Measurements from ENCODE around the gene SEMA3A.

Gene SEMA3A

GRCh38 chr7:83996879-83997278, 197.7 kb downstream of the SEMA3A start:
- DNase-seq = no peak

- DNase-seq = no peak
Observed at GRCh38 chr7:83987764-83988163, 206.8 kb downstream of the SEMA3A start.

GRCh38 chr7:83985821-83986220, 208.8 kb downstream of the SEMA3A start:
- DNase-seq = no peak

- DNase-seq = no peak
Observed at GRCh38 chr7:83984591-83984990, 210.0 kb downstream of the SEMA3A start.

DNA sequence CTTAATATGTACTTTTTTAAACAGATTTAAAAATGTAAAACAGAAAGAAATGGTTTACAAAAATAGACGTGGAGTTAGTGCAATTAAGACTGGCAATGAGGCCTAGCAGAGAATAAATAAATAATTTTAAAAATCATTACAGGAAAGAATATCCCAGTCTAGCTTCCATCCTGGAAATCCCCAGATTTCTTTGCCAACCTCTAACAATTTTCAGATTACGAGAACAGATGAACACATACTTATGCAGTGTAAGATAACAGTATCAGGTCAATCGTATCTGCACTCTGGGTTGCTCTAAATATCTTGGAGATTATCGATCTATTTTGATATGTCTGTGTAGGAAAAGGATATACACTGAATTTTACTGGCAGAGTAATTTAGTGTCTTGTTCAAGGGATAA, 210.5 kb downstream of the SEMA3A start:
- no peak for DNase-seq

DNA sequence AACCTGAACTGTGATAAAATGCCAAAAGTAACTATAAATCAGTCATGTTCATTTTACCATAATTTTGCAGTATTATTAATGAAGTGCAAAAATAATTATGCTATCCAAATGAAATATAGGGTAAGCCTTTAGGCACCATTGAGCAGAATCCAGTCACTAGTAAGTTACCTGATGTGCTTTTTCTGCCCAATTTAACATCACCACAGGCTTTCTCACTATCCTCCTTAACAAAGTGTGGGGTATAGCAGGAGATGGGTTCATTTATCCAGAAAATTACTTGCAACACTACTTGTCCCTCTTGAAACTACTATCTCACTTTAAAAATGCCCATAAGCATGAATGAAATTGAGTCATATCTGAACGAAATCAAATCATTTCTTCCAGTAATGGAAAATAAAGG, 211.0 kb downstream of the SEMA3A start:
- no peak for DNase-seq

GRCh38 chr7:83976302-83976701, 218.3 kb downstream of the SEMA3A start:
- DNase-seq = no peak

DNA sequence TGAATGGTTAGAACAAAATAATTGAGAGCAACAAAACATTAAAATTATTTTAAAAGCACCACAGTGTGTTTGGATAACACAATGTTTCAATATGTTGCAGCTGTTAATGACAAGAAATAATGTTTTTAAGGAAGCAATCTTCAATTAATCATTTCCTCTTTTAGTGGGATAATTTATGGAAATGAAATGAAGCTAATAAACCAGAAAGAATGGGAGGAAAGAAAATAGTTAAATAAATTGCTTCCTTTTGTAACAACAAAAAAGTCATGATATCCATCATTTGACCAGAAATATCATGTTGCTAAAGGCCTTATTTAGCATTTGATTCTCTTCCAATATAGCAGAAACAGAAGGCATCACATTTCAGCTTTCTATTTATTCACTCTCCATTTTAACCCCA, 224.5 kb downstream of the SEMA3A start:
- DNase-seq = no peak

DNA sequence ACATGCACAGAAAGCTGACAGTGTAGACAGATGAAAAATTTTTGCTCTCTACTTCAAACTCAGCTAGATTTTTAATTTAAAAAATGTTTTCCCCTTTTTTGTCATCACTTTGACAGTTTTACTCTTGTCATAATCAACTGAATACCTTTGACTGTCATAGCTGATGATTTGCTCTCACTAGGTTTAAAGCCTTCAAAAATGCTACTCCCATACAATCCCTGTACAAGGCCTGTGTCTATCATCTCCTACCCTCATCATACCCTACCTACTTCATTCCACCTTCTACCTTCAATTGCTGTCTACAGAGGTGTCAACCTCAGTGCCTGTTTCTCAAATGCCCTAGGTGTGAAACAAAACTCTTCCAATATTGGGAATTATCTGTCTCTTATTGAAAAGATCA, 230.3 kb downstream of the SEMA3A start:
- DNase-seq = no peak

GRCh38 chr7:83957333-83957732, 237.3 kb downstream of the SEMA3A start:
- no peak for DNase-seq

DNA sequence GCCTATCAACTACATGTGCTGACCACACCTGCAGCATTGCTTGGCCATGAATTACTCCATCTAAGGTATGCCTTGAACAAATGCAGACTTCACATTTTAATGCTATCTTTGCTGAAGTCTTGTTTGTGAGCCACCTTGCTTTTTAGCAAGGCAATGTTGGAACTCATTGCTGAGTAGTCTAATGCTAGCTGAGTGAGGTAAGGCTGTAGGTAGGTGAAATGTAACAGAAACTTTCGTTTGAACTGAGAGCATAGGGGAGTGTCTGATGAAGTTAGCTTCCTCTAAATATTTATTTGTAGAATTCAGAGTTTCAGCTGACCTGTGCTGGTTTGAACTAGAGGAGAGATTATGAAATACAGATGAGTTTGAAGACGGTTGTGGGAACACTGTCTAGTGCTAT, 238.5 kb downstream of the SEMA3A start:
- DNase-seq = no peak

GRCh38 chr7:83952236-83952635, 242.4 kb downstream of the SEMA3A start:
- no peak for DNase-seq

- DNase-seq = no peak
Observed at GRCh38 chr7:83947260-83947659, 247.3 kb downstream of the SEMA3A start.

DNA sequence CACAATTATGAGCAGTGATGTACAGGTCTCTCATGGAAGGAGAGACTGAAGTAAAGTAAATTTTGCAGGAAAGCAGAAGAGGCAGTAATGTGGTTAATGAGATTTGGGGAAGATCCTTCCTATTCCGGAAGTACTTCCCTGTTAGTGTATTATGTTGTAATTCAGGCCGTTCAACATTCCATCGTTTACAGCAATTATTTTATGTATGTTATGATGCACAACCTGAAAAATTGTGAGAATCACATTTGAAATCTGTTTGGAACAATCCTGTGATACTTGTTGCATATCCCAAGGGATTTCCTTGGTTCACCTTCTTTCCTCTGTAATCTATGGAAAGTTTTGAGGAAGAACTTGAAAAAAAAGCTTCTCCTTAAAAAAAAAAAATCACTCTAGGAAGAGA, 247.8 kb downstream of the SEMA3A start:
- no peak for DNase-seq

GRCh38 chr7:83941300-83941699, 253.3 kb downstream of the SEMA3A start:
- DNase-seq = no peak

- no peak for DNase-seq
Observed at GRCh38 chr7:83937930-83938329, 256.7 kb downstream of the SEMA3A start.

DNA sequence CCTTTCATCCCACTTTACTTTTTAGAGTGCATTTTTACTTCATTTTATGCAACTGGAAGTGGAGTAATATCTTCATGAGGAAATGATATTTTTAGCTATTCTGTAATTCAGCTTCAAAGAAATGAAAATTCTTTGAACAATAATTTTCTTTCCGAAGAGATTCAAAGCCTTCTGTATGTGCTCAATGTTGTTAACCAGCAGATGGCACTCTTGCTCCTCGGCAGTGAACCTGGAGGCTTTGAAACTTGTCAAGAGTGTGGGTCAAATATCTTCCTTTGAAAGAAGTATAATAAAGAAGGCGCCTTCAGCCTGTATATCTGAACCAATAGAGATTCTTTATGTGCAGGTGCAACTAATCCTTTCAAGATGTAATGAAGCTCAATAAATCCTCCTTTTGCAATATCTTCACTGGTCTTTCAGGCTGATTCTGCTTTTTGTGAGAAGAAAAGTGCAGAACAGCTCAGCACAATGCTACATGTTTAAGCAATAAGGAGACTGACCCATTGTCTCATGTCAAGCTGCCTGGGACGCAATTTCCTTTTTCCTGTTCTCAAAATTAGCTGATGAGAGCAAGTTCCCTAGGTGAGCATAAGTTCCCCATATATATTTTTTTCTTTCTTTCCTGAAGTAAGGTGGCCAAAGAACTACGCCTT, 258.4 kb downstream of the SEMA3A start:
- no peak for DNase-seq

DNA sequence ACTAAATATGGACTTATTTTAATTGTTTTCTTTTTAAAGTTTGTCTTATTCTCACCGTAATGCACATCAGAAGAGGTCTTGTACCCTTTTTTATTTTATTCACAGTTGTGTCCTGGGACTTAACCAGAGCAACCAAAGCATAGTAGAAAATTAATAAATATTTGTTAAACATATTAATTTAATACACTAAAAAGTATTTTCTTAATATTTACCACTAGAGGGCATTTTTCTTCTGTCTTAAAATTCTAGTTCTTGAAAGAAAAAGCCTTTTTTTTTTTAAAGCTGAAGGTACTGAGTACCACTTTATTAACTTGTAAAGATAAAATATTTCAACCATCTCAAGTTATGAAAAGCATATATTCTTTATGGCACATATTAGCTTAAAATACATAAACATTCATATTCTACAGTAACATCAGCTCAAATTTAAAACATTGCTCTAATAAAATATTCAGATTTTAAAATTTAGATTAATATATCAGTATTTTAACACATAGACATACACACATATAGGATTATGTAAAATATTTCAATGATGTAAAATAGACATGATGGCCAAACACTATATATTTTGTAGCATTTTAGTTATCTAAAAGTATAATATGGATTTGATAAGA, 260.4 kb downstream of the SEMA3A start:
- no peak for DNase-seq

- no peak for DNase-seq
Observed at GRCh38 chr7:83931968-83932367, 262.6 kb downstream of the SEMA3A start.

GRCh38 chr7:83930262-83930661, 264.3 kb downstream of the SEMA3A start:
- no peak for DNase-seq

GRCh38 chr7:83925860-83926259, 268.7 kb downstream of the SEMA3A start:
- no peak for DNase-seq

DNA sequence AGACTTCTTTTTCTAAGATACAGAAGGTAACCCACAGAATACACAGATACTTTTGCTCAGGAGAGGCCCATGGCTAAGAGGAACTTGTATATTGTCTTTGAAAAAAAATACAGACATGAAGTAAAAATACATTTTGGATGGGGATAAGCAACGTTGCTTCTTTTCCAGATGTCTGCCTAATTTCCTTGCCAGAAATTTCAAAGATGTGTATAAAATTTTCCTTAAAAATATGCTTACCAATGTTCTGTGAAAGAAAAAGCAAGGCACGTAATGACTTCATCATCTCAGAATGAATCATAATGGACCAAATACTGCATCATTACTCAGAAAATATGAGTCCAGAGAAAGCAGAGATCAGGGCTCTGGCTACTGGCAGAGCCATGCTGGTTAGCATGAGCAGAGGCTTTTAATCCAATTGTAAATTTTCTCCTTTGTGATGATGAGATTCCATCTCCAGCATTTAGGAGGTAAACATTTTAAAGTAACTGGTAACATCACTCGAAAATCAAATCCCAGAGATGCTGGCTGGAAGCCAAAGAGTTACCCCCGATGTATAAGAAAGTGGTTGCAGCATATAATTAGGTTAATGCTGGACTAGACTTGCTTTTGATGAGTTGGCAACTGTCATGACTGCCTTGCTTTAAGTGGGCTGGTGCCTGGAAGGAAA, 272.5 kb downstream of the SEMA3A start:
- DNase-seq = no peak

- DNase-seq = no peak
Observed at GRCh38 chr7:83921271-83921940, 273.2 kb downstream of the SEMA3A start.

DNA sequence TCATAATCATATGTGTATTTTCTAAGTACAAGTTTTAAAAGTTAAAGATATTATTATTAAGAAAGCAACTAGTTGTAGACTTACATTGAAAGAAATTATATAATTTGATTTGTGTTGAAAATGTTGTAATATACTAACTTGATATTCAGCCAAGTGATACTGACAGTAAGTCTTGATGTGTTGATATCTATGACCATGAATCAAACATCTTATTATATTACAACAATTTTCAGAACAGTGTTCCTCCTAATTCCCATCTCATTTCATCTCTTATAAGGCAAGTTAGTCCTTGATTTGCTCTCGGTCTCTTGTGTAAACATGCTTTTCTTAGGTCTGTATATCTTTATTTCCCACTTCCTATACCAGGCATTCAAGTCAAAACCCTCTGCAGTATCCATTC, 276.4 kb downstream of the SEMA3A start:
- DNase-seq = no peak

All from cortex of kidney (tissue), 1 donor.